Trophoblast cell (in vitro differentiated cells and primary cell): ENCODE data around the gene SETDB1.

Experiments used
- DNase-seq, 2 donors: peaks; one replicate each; pipeline ENCODE4 v3.0.0-alpha.2; 2016
- H2AFZ ChIP-seq: 2 replicates; pipeline ENCODE4 v1.6.1; 2013; ENCODE audit warnings: low read length, moderate library complexity, mild to moderate bottlenecking; ENCODE audit not compliant: insufficient read depth, poor library complexity
- H2AK5ac ChIP-seq: 2 replicates; pipeline ENCODE4 v1.6.1; 2013; ENCODE audit warnings: mild to moderate bottlenecking, low read length
- H2BK120ac ChIP-seq: 2 replicates; pipeline ENCODE4 v1.6.1; 2013; ENCODE audit warnings: low read length, mild to moderate bottlenecking, moderate library complexity; ENCODE audit not compliant: insufficient read depth, poor library complexity
- H2BK12ac ChIP-seq: 2 replicates; pipeline ENCODE4 v1.6.1; 2013; ENCODE audit warnings: mild to moderate bottlenecking, low read length, moderate library complexity
- H2BK5ac ChIP-seq: 2 replicates; pipeline ENCODE4 v1.6.1; 2013; ENCODE audit warnings: low read length, low read depth, moderate library complexity, mild to moderate bottlenecking; ENCODE audit not compliant: poor library complexity
- H3K14ac ChIP-seq: 2 replicates; pipeline ENCODE4 v1.6.1; 2013; ENCODE audit warnings: mild to moderate bottlenecking, low read length
- H3K18ac ChIP-seq: 2 replicates; pipeline ENCODE4 v1.6.1; 2013; ENCODE audit warnings: mild to moderate bottlenecking, low read length
- H3K23ac ChIP-seq: 2 replicates; pipeline ENCODE4 v1.6.1; 2013; ENCODE audit warnings: low read length
- H3K27ac ChIP-seq: 2 replicates; pipeline ENCODE4 v1.5.1; 2013; ENCODE audit warnings: low read depth, mild to moderate bottlenecking, inconsistent platforms, low read length, moderate library complexity
- H3K27me3 ChIP-seq: 2 replicates; pipeline ENCODE4 v1.6.1; 2013; ENCODE audit warnings: inconsistent platforms, mild to moderate bottlenecking, low read length, moderate library complexity; ENCODE audit not compliant: insufficient read depth
- H3K36me3 ChIP-seq, 2 experiments: 1 replicate in 1 of 2; 2 replicates in 1 of 2; pipeline ENCODE4 v1.6.1; 2013; ENCODE audit warnings: low read length in 2 of 2, mild to moderate bottlenecking in 2 of 2, moderate library complexity in 1 of 2; ENCODE audit not compliant: insufficient read depth in 2 of 2, control insufficient read depth in 1 of 2
- H3K4ac ChIP-seq: 2 replicates; pipeline ENCODE4 v1.6.1; 2013; ENCODE audit warnings: low read depth, mild to moderate bottlenecking, low read length, moderate library complexity
- H3K4me1 ChIP-seq, 2 experiments: 1 replicate in 1 of 2; 2 replicates in 1 of 2; pipeline ENCODE4 v1.6.1; 2013; ENCODE audit warnings: low read length in 2 of 2, mild to moderate bottlenecking in 2 of 2, moderate library complexity in 1 of 2; ENCODE audit not compliant: insufficient read depth in 2 of 2, control insufficient read depth in 1 of 2
- H3K4me2 ChIP-seq: 2 replicates; pipeline ENCODE4 v1.6.1; 2013; ENCODE audit warnings: inconsistent platforms, mild to moderate bottlenecking, low read length, moderate library complexity
- H3K4me3 ChIP-seq: 2 replicates; pipeline ENCODE4 v1.5.1; 2013; ENCODE audit warnings: mild to moderate bottlenecking, low read depth, low read length, inconsistent platforms
- H3K79me1 ChIP-seq: one replicate; pipeline ENCODE4 v1.6.1; 2013; ENCODE audit warnings: low read length
- H3K79me2 ChIP-seq: 2 replicates; pipeline ENCODE4 v1.6.1; 2013; ENCODE audit warnings: low read length, mild to moderate bottlenecking; ENCODE audit not compliant: control insufficient read depth, insufficient read depth, poor library complexity
- H3K9ac ChIP-seq: 2 replicates; pipeline ENCODE4 v1.6.1; 2013; ENCODE audit warnings: mild to moderate bottlenecking, low read length
- H3K9me3 ChIP-seq: 2 replicates; pipeline ENCODE4 v1.6.1; 2013; ENCODE audit warnings: low read depth, mild to moderate bottlenecking, control low read depth, inconsistent platforms, low read length; ENCODE audit not compliant: insufficient read depth
- H4K12ac ChIP-seq: 2 replicates; pipeline ENCODE4 v1.6.1; 2013; ENCODE audit warnings: low read depth, mild to moderate bottlenecking, low read length, moderate library complexity
- H4K8ac ChIP-seq: 2 replicates; pipeline ENCODE4 v1.6.1; 2013; ENCODE audit warnings: low read depth, mild to moderate bottlenecking, low read length, moderate library complexity
- H4K91ac ChIP-seq: one replicate; pipeline ENCODE4 v1.6.1; 2013; ENCODE audit warnings: low read depth, mild to moderate bottlenecking, low read length, moderate library complexity
- WGBS: extraction: QIAGEN DNeasy Blood & Tissue Kit; methylation state at CpG from one replicate; pipeline ENCODE4 v1.1.7; 2013; ENCODE audit warnings: missing lambda C conversion rate; ENCODE audit not compliant: insufficient read length, insufficient coverage; ENCODE audit errors: extremely low coverage; 5-methylcytosine and 5-hydroxymethylcytosine counted together

SETDB1 gene

DNA sequence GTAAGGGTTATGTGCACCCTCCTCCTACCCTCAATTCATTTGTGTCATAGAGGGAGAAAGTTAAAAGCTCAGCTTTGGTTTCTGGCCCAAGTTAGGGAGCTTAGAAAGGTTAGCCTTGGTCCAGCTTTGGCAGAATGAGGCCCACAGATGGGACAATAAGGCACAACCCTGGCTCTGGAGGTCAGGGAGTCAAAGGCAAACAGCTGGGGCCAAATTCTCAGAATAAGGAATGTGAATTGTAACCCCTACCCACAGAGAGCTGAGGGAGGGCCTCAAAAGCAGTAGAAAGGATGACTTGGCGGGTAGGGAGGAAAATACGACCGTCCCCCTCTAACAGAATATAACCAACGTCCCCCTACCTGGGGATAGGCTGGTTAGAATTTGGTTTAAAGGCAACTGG, 39.4 kb downstream of the SETDB1 start:
- Histone ChIP-seq H3K4ac (no peak overlapping the region), H3K14ac (no peak overlapping the region), H3K27ac (no peak overlapping the region), H3K27me3 (no peaks in the 10 kb centered on the region), H3K4me1 (peaks cover 13 to 19% of the 10 kb centered on the region in 2 experiments), H3K79me1 (no peaks in the 10 kb centered on the region), H2AK5ac (no peak overlapping the region), H2AFZ (no peak overlapping the region), H3K9me3 (no peaks in the 10 kb centered on the region), H3K36me3 (peaks cover 51 to 63% of the 10 kb centered on the region in 2 experiments), H4K91ac (no peak overlapping the region), H3K4me2 (no peak overlapping the region), H4K12ac (no peak overlapping the region), H2BK12ac (no peak overlapping the region), H3K79me2 (no peaks in the 10 kb centered on the region), H4K8ac (no peak overlapping the region), H3K9ac (no peak overlapping the region), H3K18ac (no peak overlapping the region), H2BK5ac (no peak overlapping the region), H2BK120ac (no peak overlapping the region), H3K23ac (no peak overlapping the region), H3K4me3 (no peak overlapping the region)
- no peak for DNase-seq
- WGBS, result no CpG with 5 or more reads among the region's 4 CpGs

DNA sequence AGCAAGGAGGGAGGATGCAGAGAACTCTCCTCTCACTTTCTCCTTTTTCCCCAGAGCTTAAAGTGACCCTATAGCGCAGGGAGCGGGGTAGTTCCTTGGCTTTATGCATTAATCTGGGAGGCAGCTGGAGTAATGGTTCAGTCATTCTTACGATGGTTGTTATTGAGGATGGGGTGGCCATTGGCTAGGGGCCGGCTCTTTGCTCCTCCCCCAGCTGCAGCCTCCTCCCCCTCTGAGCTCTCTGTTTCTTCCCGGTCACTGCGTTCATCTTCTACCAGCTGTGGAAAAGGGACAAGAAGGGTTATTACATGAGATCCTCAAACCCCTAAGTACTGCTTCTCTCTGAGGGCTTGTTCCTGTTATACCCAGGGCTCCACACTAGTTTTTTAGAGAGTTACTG, 39.8 kb downstream of the SETDB1 start:
- no peak for DNase-seq

DNA sequence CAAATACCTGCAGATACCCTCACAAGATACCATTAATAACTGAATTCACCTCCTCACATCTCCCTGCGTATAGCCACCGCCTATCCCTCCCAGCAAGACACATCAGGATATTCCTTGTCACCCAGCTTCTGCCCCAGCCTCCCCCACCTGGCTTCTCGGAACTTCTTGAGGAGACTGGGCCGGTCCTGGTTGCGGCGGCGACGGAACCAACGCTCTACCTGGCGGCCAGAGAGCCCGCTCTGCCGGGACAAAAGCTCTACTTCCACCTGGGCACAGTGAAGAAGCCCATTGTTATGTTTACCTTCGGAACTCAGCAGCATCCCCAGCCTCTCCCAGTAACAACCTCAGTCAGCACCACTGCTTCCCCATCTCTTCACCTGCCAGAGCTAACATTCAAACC, 41.8 kb downstream of the SETDB1 start:
- Histone ChIP-seq H3K9ac (no peak overlapping the region), H3K4ac (no peak overlapping the region), H3K27me3 (no peaks in the 10 kb centered on the region), H3K36me3 (peaks cover 47 to 52% of the 10 kb centered on the region in 2 experiments), H4K91ac (no peak overlapping the region), H3K9me3 (no peaks in the 10 kb centered on the region), H4K8ac (no peak overlapping the region), H3K14ac (no peak overlapping the region), H2BK12ac (no peak overlapping the region), H3K23ac (no peak overlapping the region), H3K4me3 (no peak overlapping the region), H3K79me1 (no peaks in the 10 kb centered on the region), H2AFZ (no peak overlapping the region), H2AK5ac (no peak overlapping the region), H3K18ac (no peak overlapping the region), H2BK5ac (no peak overlapping the region), H2BK120ac (no peak overlapping the region), H3K4me2 (no peak overlapping the region), H3K27ac (no peak overlapping the region), H4K12ac (no peak overlapping the region), H3K4me1 (peaks cover 26 to 30% of the 10 kb centered on the region in 2 experiments), H3K79me2 (peaks cover 6% of the 10 kb centered on the region)
- WGBS, result no CpG with 5 or more reads among the region's 13 CpGs
- no peak for DNase-seq

More for the DNA sequence above, 39.8 kb downstream of the SETDB1 start:
- Histone ChIP-seq H3K36me3 (peaks cover 47 to 59% of the 10 kb centered on the region in 2 experiments), H3K27me3 (no peaks in the 10 kb centered on the region), H4K8ac (no peak overlapping the region), H3K14ac (no peak overlapping the region), H4K12ac (no peak overlapping the region), H3K18ac (no peak overlapping the region), H3K79me2 (peaks cover 3% of the 10 kb centered on the region), H2AFZ (no peak overlapping the region), H2BK120ac (no peak overlapping the region), H3K4ac (no peak overlapping the region), H3K4me1 (peaks cover 17 to 23% of the 10 kb centered on the region in 2 experiments), H2BK5ac (no peak overlapping the region), H3K9ac (no peak overlapping the region), H3K4me2 (no peak overlapping the region), H3K27ac (no peak overlapping the region), H2BK12ac (no peak overlapping the region), H3K79me1 (no peaks in the 10 kb centered on the region), H3K4me3 (no peak overlapping the region), H4K91ac (no peak overlapping the region), H2AK5ac (no peak overlapping the region), H3K23ac (no peak overlapping the region), H3K9me3 (no peaks in the 10 kb centered on the region)
- no CpG with 5 or more reads among the region's 6 CpGs for WGBS

DNA sequence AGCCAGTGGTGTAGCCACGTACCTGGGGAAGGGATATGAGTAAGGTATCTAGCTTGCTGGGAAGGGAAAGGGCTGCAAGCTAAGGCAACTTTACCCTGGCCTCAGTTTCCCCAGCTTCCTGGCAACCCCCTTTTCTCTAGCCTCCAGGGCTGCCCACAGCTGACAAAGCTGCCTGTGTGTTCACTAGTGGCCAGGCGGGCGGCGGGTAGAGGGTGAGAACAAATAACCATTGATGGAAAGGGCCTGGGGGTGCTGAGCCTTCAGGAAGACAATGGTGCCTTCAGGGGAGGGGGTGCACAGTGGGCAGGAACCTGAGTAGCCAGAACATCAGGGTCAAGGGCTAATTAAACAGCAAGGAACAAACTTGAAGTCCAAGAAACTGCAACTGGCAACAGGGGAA, 42.3 kb downstream of the SETDB1 start:
- Histone ChIP-seq H3K27ac (no peak overlapping the region), H3K23ac (no peak overlapping the region), H3K4me2 (no peak overlapping the region), H2BK120ac (no peak overlapping the region), H3K79me1 (no peaks in the 10 kb centered on the region), H3K36me3 (peaks cover 45 to 50% of the 10 kb centered on the region in 2 experiments), H3K79me2 (peaks cover 10% of the 10 kb centered on the region), H4K91ac (no peak overlapping the region), H3K9ac (no peak overlapping the region), H4K12ac (no peak overlapping the region), H2AFZ (no peak overlapping the region), H3K4ac (no peak overlapping the region), H3K18ac (peak overlapping the region; percentile 25), H2AK5ac (no peak overlapping the region), H2BK5ac (no peak overlapping the region), H3K4me1 (peaks cover 29 to 32% of the 10 kb centered on the region in 2 experiments), H3K9me3 (no peaks in the 10 kb centered on the region), H2BK12ac (no peak overlapping the region), H4K8ac (no peak overlapping the region), H3K4me3 (no peak overlapping the region), H3K14ac (no peak overlapping the region), H3K27me3 (no peaks in the 10 kb centered on the region)
- DNase-seq, result no peak
- WGBS, result no CpG with 5 or more reads among the region's 4 CpGs
